Liver (tissue), 3 donors: ENCODE results near the gene JMJD4.

ENCODE experiments used
- ATF3 ChIP-seq: IDR thresholded peaks from 2 replicates; pipeline ENCODE4 v1.6.1; 2016; ENCODE audit warnings: antibody characterized with exemption
- CTCF ChIP-seq: fragments of 150-350 bp; IDR thresholded peaks from 2 replicates; pipeline ENCODE4 v1.5.1; 2017; ENCODE audit warnings: improper control_type of control experiment, low read depth, low read length; ENCODE audit not compliant: missing input control
- JUND ChIP-seq, 2 donors: IDR thresholded peaks; 2 replicates each; pipeline ENCODE4 v1.6.1; 2016; ENCODE audit warnings: antibody characterized with exemption in 2 of 2
- MAX ChIP-seq: IDR thresholded peaks from 2 replicates; pipeline ENCODE4 v1.6.1; 2016; ENCODE audit warnings: antibody characterized with exemption
- RAD21 ChIP-seq, 2 donors: IDR thresholded peaks; 2 replicates each; pipeline ENCODE4 v1.6.1; 2016; ENCODE audit warnings: antibody characterized with exemption in 2 of 2, mild to moderate bottlenecking in 2 of 2
- SP1 ChIP-seq: IDR thresholded peaks from 2 replicates; pipeline ENCODE4 v1.6.1; 2018; ENCODE audit warnings: antibody characterized with exemption, mild to moderate bottlenecking
- TAF1 ChIP-seq: conservative IDR thresholded peaks from 2 replicates; pipeline ENCODE4 v1.6.1; 2016; ENCODE audit warnings: antibody characterized with exemption, mild to moderate bottlenecking
- ZBTB33 ChIP-seq: IDR thresholded peaks from 2 replicates; pipeline ENCODE4 v1.6.1; 2016; ENCODE audit warnings: antibody characterized with exemption
- donor health status: healthy.
- donor health status: healthy.

GRCh38 chr1:227730630-227731151 is 4.4 kb downstream of the JMJD4 start:
- TF ChIP-seq CTCF (no peak), SP1 (no peak), ZBTB33 (no peak), MAX (no peak), RAD21 (IDR thresholded peaks at IDR 0.05) (no peak), JUND (IDR thresholded peaks at IDR 0.05) (no peak), TAF1 (no peak), ATF3 (no peak)
